ENCODE data around the gene MSI1.

The MSI1 gene

DNA sequence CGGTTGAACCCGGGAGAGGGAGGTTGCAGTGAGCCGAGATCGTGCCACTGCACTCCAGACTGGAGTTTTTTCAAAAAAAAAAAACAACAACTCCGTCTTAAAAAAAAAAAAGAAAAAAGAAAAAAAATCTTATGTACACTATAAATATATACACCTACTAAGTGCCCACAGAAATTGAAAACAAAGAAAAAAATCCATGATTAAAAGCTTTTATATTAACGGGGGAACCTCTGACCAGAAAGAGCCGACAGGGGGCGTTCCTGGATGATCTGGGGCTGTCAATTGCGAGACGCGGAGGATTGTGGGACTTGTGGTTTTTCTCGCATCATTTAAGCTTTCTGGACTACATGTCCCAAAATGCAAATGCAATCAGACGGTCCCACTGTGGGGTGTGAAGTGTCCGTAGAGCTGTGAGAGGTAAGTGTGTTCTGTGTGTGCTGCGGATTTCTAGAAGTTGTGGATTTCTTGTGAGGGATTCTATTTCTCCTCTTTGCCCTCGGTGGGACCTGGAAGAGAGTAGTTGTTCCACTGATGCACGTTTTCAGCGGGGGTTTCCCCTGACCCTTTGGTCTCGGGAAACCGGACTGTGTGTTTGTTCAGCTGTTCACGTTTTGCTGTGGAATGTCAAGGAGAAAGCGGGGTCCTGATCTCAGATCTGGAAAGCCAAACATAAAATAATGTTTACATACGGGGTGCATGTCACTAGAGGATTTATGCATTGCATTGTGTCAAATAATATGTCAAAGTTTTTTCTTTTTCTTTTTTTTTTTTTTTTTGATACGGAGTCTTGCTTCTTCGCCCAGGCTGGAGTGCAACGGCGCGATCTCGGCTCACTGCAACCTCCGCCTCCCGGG lies 66.8 kb downstream of the MSI1 start, which contains the start of gene SIRT4:
SIRT4 (plus strand) TSS at position 360 of the 854 bp plus-strand sequence. CDS start 1,241 bp downstream, outside the sequence.
- H3K9me3 Mint-ChIP-seq: no peaks in the 10 kb centered on the region
- H3K36me3 Mint-ChIP-seq (ENCODE audit: low read depth): no peaks in the 10 kb centered on the region
- H3K27me3 Mint-ChIP-seq (ENCODE audit: low read depth): no peaks in the 10 kb centered on the region
- H3K4me1 Mint-ChIP-seq (ENCODE audit: low read depth): peaks cover 8% of the 10 kb centered on the region
- peak within 1 kb of the TSS; percentile 89 for H3K4me3 Mint-ChIP-seq
- peak; percentile 84 for DNase-seq (ENCODE audit: low spot score)
- H3K27ac Mint-ChIP-seq: peak within 1 kb of the TSS; percentile 69

DNA sequence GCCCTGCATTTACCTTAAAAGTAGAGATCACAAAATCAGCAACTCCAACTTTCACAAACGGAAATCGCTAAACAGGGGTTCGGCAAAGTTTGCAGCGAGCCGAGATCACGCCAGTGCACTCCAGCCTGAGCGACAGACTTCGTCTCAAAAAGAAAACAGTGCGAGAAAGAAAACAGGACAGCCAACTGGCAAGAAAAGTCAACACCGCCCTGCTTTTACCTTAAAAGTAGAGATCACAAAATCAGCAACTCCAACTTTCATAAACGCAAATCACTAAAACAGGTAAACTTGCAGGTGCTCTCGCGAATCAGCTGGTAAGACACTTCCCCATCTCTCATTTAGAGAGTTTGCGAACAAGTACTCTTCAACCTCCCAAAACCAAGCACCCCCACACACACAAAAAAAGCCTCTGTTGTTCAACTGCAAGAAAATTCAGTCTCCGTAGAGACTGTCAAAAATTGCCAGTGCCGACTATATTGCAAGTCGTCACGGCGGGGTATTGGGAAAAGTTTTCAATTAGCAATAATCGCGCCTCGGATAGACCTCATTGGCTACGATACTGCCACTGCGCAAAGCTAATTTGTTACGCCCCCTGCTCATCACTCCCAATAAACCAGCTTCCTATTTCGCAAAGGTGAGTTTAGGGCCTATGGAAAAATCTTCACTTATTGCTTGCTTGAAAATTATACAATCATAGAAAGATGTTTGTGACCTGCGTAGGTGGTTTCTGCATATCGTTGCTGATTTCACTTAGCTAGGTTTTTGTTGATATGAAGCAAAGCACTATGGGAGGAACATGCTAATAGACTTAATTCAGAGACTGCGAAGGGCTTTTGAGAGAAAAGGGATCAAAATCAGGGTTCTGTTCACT lies 76.1 kb downstream of the MSI1 start, which contains the start of gene RNU4-1:
RNU4-1 (minus strand) TSS at position 577 of the 871 bp plus-strand sequence.
- Mint-ChIP-seq H3K4me1 (ENCODE audit: low read depth) (peaks cover 5% of the 10 kb centered on the region), H3K27me3 (ENCODE audit: low read depth) (peaks cover 12% of the 10 kb centered on the region), H3K9me3 (no peaks in the 10 kb centered on the region), H3K36me3 (ENCODE audit: low read depth) (no peaks in the 10 kb centered on the region), H3K27ac (no peak within 1 kb of the TSS), H3K4me3 (no peak within 1 kb of the TSS)
- DNase-seq (ENCODE audit: low spot score): peak; percentile 81

DNA sequence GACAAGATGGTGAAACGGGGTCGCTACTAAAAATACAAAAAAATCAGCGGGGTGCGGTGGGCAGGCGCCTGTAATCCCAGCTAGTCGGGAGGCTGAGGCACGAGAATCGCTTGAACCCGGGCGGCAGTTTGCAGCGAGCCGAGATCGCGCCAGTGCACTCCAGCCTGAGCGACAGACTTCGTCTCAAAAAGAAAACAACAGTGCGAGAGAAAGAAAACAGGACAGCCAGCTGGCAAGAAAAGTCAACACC lies 76.6 kb downstream of the MSI1 start:
- Mint-ChIP-seq H3K27ac (no peak overlapping the region), H3K27me3 (ENCODE audit: low read depth) (peaks cover 12% of the 10 kb centered on the region), H3K4me1 (ENCODE audit: low read depth) (peaks cover 5% of the 10 kb centered on the region), H3K4me3 (no peak overlapping the region), H3K9me3 (no peaks in the 10 kb centered on the region), H3K36me3 (ENCODE audit: low read depth) (no peaks in the 10 kb centered on the region)
- no peak for DNase-seq (ENCODE audit: low spot score)

Measured in T-helper 2 cell treated with Interferon-gamma antibody and Interleukin-4, amounts not matched to agents 5 μg/mL and 100 μg/mL, for 36 hours (primary cell).